SK-N-SH (cell line): Measurements from ENCODE around the gene NOX3. TPM values are rescaled to one million over a fixed set of nuclear protein-coding genes. Genes with fewer than 3 reads are reported as not detected.

Experiments used
- CTCF ChIA-PET: fragments of 300-600, 350-600 bp; formaldehyde crosslinking; extraction: SDS; loops from one replicate; lab custom pipeline; 2021; lab: Yijun Ruan, JAX
- POLR2A ChIA-PET: fragments of 350-600 bp; sonication (Branson Sonifier 250); formaldehyde crosslinking; extraction: SDS; loops from one replicate; lab custom pipeline; 2020; ENCODE audit warnings: antibody characterized with exemption, inconsistent platforms; lab: Yijun Ruan, JAX
- DNase-seq: peaks from one replicate; pipeline ENCODE4 v3.0.0; 2012
- H2AFZ ChIP-seq: fragments of 200-600 bp; sonication (generic); 2 replicates; pipeline ENCODE4 v1.8.1; 2016; ENCODE audit warnings: antibody characterized with exemption, mild to moderate bottlenecking, low read depth
- H3F3A ChIP-seq: fragments of 200-600 bp; sonication (generic); replicated peaks from 2 replicates; pipeline ENCODE3; 2016; ENCODE audit warnings: antibody characterized with exemption, mild to moderate bottlenecking; ENCODE audit not compliant: insufficient read depth
- H3K27ac ChIP-seq, 2 experiments: fragments of 200-500 bp in 1 of 2; fragments of 200-600 bp in 1 of 2; sonication (Bioruptor generic) in 1 of 2; sonication (generic), shearing (Covaris generic) in 1 of 2; 2 replicates each; pipeline versions ENCODE4 v1.5.1 to v1.6.1; 2014 to 2016; ENCODE audit warnings: low read depth in 2 of 2, inconsistent platforms in 1 of 2, low read length in 1 of 2, mild to moderate bottlenecking in 1 of 2, mixed read lengths in 1 of 2
- H3K27me3 ChIP-seq: fragments of 200-600 bp; sonication (generic), shearing (Covaris generic); 2 replicates; pipeline ENCODE4 v1.6.1; 2016; ENCODE audit warnings: mixed run types; ENCODE audit not compliant: insufficient read depth
- H3K36me3 ChIP-seq, 2 experiments: fragments of 200-500 bp in 1 of 2; fragments of 200-600 bp in 1 of 2; sonication (Bioruptor generic) in 1 of 2; sonication (generic) in 1 of 2; replicated peaks in 1 of 2; 2 replicates each; pipeline versions ENCODE3 to v1.5.1; 2014 to 2016; ENCODE audit warnings: low read length in 1 of 2, mild to moderate bottlenecking in 1 of 2; ENCODE audit not compliant: insufficient read depth in 2 of 2, control insufficient read depth in 1 of 2
- H3K4me1 ChIP-seq, 2 experiments: fragments of 200-500 bp in 1 of 2; fragments of 200-600 bp in 1 of 2; sonication (Bioruptor generic) in 1 of 2; sonication (generic), shearing (Covaris generic) in 1 of 2; 2 replicates each; pipeline versions ENCODE4 v1.5.1 to v1.6.1; 2014 to 2016; ENCODE audit warnings: low read depth in 1 of 2, low read length in 1 of 2, mixed run types in 1 of 2; ENCODE audit not compliant: insufficient read depth in 2 of 2, control insufficient read depth in 1 of 2
- H3K4me2 ChIP-seq: fragments of 200-600 bp; sonication (generic), shearing (Covaris generic); 2 replicates; pipeline ENCODE4 v1.6.1; 2017; ENCODE audit warnings: mixed run types
- H3K4me3 ChIP-seq, 2 experiments: fragments of 200-500 bp in 1 of 2; fragments of 200-600 bp in 1 of 2; sonication (Bioruptor generic) in 1 of 2; sonication (generic), shearing (Covaris generic) in 1 of 2; 2 replicates each; pipeline versions ENCODE4 v1.5.1 to v1.8.1; 2014 to 2016; ENCODE audit warnings: low read depth in 2 of 2, inconsistent platforms in 1 of 2, low read length in 1 of 2, mild to moderate bottlenecking in 1 of 2, mixed read lengths in 1 of 2, moderate library complexity in 1 of 2
- H3K79me2 ChIP-seq: fragments of 200-600 bp; sonication (generic); 2 replicates; pipeline ENCODE4 v1.8.1; 2017; ENCODE audit warnings: mild to moderate bottlenecking; ENCODE audit not compliant: insufficient read depth
- H3K9ac ChIP-seq: fragments of 200-600 bp; sonication (generic); 2 replicates; pipeline ENCODE4 v1.6.1; 2017; ENCODE audit warnings: mixed run types
- H3K9me2 ChIP-seq: fragments of 200-600 bp; sonication (generic); 2 replicates; pipeline ENCODE4 v1.6.1; 2017; ENCODE audit warnings: mixed run types
- H3K9me3 ChIP-seq: fragments of 200-600 bp; sonication (generic); 2 replicates; pipeline ENCODE4 v1.6.1; 2017; ENCODE audit warnings: mixed run types, mild to moderate bottlenecking, moderate library complexity
- H4K20me1 ChIP-seq: fragments of 200-600 bp; sonication (generic); 2 replicates; pipeline ENCODE4 v1.6.1; 2017; ENCODE audit warnings: mild to moderate bottlenecking, mixed run types; ENCODE audit not compliant: insufficient read depth
- CHD2 ChIP-seq: fragments of 150-350 bp; IDR thresholded peaks from 2 replicates; pipeline ENCODE4 v1.6.1; 2018; ENCODE audit warnings: low read length; ENCODE audit not compliant: partially characterized antibody
- CTCF ChIP-seq: fragments of 200-600 bp; sonication (generic); IDR thresholded peaks from 2 replicates; pipeline ENCODE4 v1.6.1; 2017; ENCODE audit warnings: antibody characterized with exemption, mild to moderate bottlenecking, moderate library complexity
- EP300 ChIP-seq, 2 experiments: IDR thresholded peaks; 2 replicates each; pipeline versions ENCODE4 v1.4.0 to v1.6.1; 2012; ENCODE audit warnings: borderline replicate concordance in 1 of 2, low read depth in 1 of 2, low read length in 1 of 2
- EZH2phosphoT487 ChIP-seq: fragments of 200-600 bp; sonication (generic); IDR thresholded peaks from 2 replicates; pipeline ENCODE4 v1.6.1; 2017; ENCODE audit warnings: low read depth, mixed run types, mild to moderate bottlenecking, antibody characterized with exemption, moderate library complexity, borderline replicate concordance
- FOSL2 ChIP-seq: IDR thresholded peaks from 2 replicates; pipeline ENCODE4 v1.4.0; 2012; ENCODE audit warnings: low read depth, mild to moderate bottlenecking, moderate library complexity, borderline replicate concordance
- FOXJ3 ChIP-seq: sonication (generic); formaldehyde crosslinking; IDR thresholded peaks from 2 replicates; pipeline ENCODE4 v1.5.1; 2020; ENCODE audit warnings: mild to moderate bottlenecking, missing genetic modification reagents
- FOXM1 ChIP-seq: IDR thresholded peaks from 2 replicates; pipeline ENCODE4 v1.4.0; 2012; ENCODE audit warnings: low read depth, mild to moderate bottlenecking
- GABPA ChIP-seq: IDR thresholded peaks from 2 replicates; pipeline ENCODE4 v1.4.0; 2012; ENCODE audit warnings: low read depth, mild to moderate bottlenecking
- MXI1 ChIP-seq: IDR thresholded peaks from 2 replicates; pipeline ENCODE4 v1.6.1; 2012; ENCODE audit warnings: mild to moderate bottlenecking, low read depth, low read length, improper control_type of control experiment
- NRF1 ChIP-seq: IDR thresholded peaks from 2 replicates; pipeline ENCODE4 v1.6.1; 2012; ENCODE audit warnings: low read depth, mild to moderate bottlenecking, low read length
- POLR2AphosphoS5 ChIP-seq: IDR thresholded peaks from 2 replicates; pipeline ENCODE4 v1.6.1; 2012; ENCODE audit warnings: low read depth, low read length
- REST ChIP-seq: IDR thresholded peaks from 2 replicates; pipeline ENCODE4 v1.6.1; 2012; ENCODE audit warnings: mild to moderate bottlenecking, low read depth, low read length, moderate library complexity
- RFX5 ChIP-seq: IDR thresholded peaks from 2 replicates; pipeline ENCODE4 v1.6.1; 2012; ENCODE audit warnings: mild to moderate bottlenecking, improper control_type of control experiment, low read length
- RXRA ChIP-seq: IDR thresholded peaks from 2 replicates; pipeline ENCODE4 v1.4.0; 2012; ENCODE audit warnings: low read depth, mild to moderate bottlenecking, borderline replicate concordance
- SMC3 ChIP-seq: IDR thresholded peaks from 2 replicates; pipeline ENCODE4 v1.6.1; 2012; ENCODE audit warnings: low read depth, low read length, improper control_type of control experiment
- TAF1 ChIP-seq: IDR thresholded peaks from 2 replicates; pipeline ENCODE4 v1.6.1; 2012; ENCODE audit warnings: low read depth, mild to moderate bottlenecking, low read length, moderate library complexity, borderline replicate concordance
- TCF12 ChIP-seq: IDR thresholded peaks from 2 replicates; pipeline ENCODE4 v1.4.0; 2012
- USF1 ChIP-seq: IDR thresholded peaks from 2 replicates; pipeline ENCODE4 v1.4.0; 2012; ENCODE audit warnings: low read depth, borderline replicate concordance
- ZBTB33 ChIP-seq: IDR thresholded peaks from 2 replicates; pipeline ENCODE4 v1.4.0; 2012; ENCODE audit warnings: low read depth, borderline replicate concordance
- WGBS: methylation state at CpG from one replicate; pipeline ENCODE4 v1.1.6; 2017; ENCODE audit warnings: low lambda C conversion rate; 5-methylcytosine and 5-hydroxymethylcytosine counted together
- polyA plus RNA-seq, 3 experiments: library from polyadenylated mRNA; depleted of rRNA; stranded (reverse); fragments of >200 nt; gene quantifications; 2 replicates each; pipeline ENCODE4 v1.2.3, GENCODE V29; 2012

NOX3 gene
- polyA plus RNA-seq, 1 of the 3 experiments (the other 2 are of a cell fraction), result 0.02 TPM

GRCh38 chr6:155349956-155350355 is 105.7 kb downstream of the NOX3 start:
- ChIA-PET CTCF (no interaction called here), POLR2A (no interaction called here)
- no peaks in the 10 kb centered on the region for H3K27me3 ChIP-seq
- DNase-seq, result no peak
- H3K36me3 ChIP-seq, result peaks cover 0 to 3% of the 10 kb centered on the region in 2 experiments
- no peaks in the 10 kb centered on the region for H3K79me2 ChIP-seq
- no peak overlapping the region for H2AFZ ChIP-seq
- no peaks in the 10 kb centered on the region for H3K4me1 ChIP-seq
- 88% methylated on average over 4 of the region's 6 CpGs for WGBS
- H3K27ac ChIP-seq, result no peak overlapping the region
- H3K9me3 ChIP-seq, result peaks cover 9% of the 10 kb centered on the region; the same call in 1 of the 2 replicates
- H3K9me2 ChIP-seq, result no peaks in the 10 kb centered on the region
- no peak overlapping the region for H3K4me2 ChIP-seq
- no peaks in the 10 kb centered on the region for H3F3A ChIP-seq
- TF ChIP-seq ZBTB33, result no peak
- TF ChIP-seq SMC3, result no peak
- TF ChIP-seq GABPA, result no peak
- no peak for TF ChIP-seq CHD2
- TF ChIP-seq CTCF, result no peak
- TF ChIP-seq TCF12, result no peak
- TF ChIP-seq EZH2phosphoT487, result no peak
- no peak for TF ChIP-seq REST
- no peak overlapping the region for H3K4me3 ChIP-seq
- no peak overlapping the region for H3K9ac ChIP-seq
- H4K20me1 ChIP-seq, result no peaks in the 10 kb centered on the region

- peaks cover 0 to under 1% of the 10 kb centered on the region in 2 experiments for H3K36me3 ChIP-seq
- H3K9me2 ChIP-seq, result no peaks in the 10 kb centered on the region
- no peaks in the 10 kb centered on the region for H3K27me3 ChIP-seq
- H3K9me3 ChIP-seq, result peaks cover 1% of the 10 kb centered on the region; the same call in 1 of the 2 replicates
- no peaks in the 10 kb centered on the region for H3K4me1 ChIP-seq
- CTCF ChIA-PET, result no interaction called here
- WGBS, result 72% methylated on average over 2 of the region's 2 CpGs
- POLR2A ChIA-PET, result no interaction called here
- H3K27ac ChIP-seq, result no peak overlapping the region
- no peak overlapping the region for H3K4me2 ChIP-seq
- DNase-seq, result no peak
- no peak overlapping the region for H2AFZ ChIP-seq
- no peak overlapping the region for H3K4me3 ChIP-seq
- no peaks in the 10 kb centered on the region for H4K20me1 ChIP-seq
- peaks cover 3% of the 10 kb centered on the region for H3F3A ChIP-seq
- no peak overlapping the region for H3K9ac ChIP-seq
- H3K79me2 ChIP-seq, result no peaks in the 10 kb centered on the region
- TF ChIP-seq EP300 (IDR thresholded peaks at IDR 0.05; ENCODE audit: borderline replicate concordance in 1 of 2, low read depth in 1 of 2, low read length in 1 of 2) (no peak), RFX5 (no peak), POLR2AphosphoS5 (no peak), NRF1 (no peak), RXRA (no peak), USF1 (no peak), GABPA (no peak), FOSL2 (no peak), TAF1 (no peak), MXI1 (no peak), FOXJ3 (CRISPR knock-in tag) (no peak), CHD2 (no peak), FOXM1 (no peak), TCF12 (no peak)
Measured at GRCh38 chr6:155349129-155349528, 106.5 kb downstream of the NOX3 start.
